HepG2 (cell line): Measurements from ENCODE around the gene DNAJC7.

Experiments
- TAF1 ChIP-seq: sonication (generic); formaldehyde crosslinking; IDR thresholded peaks from 2 replicates; pipeline ENCODE4 v1.4.0; 2020; ENCODE audit warnings: missing genetic modification reagents
- TCF12 ChIP-seq, 2 experiments: fragments of 450-650 bp in 1 of 2; sonication (generic) in 1 of 2; formaldehyde crosslinking in 1 of 2; IDR thresholded peaks; 2 replicates each; pipeline versions ENCODE4 v1.6.1 to v1.8.0; 2017 to 2022; ENCODE audit warnings: antibody characterized with exemption in 1 of 2, mild to moderate bottlenecking in 1 of 2, missing genetic modification reagents in 1 of 2, moderate library complexity in 1 of 2
- ZNF496 ChIP-seq: sonication (generic); formaldehyde crosslinking; IDR thresholded peaks from 2 replicates; pipeline ENCODE4 v1.8.1; 2023; ENCODE audit warnings: mild to moderate bottlenecking, moderate library complexity, missing genetic modification reagents; ENCODE audit not compliant: insufficient replicate concordance

DNA sequence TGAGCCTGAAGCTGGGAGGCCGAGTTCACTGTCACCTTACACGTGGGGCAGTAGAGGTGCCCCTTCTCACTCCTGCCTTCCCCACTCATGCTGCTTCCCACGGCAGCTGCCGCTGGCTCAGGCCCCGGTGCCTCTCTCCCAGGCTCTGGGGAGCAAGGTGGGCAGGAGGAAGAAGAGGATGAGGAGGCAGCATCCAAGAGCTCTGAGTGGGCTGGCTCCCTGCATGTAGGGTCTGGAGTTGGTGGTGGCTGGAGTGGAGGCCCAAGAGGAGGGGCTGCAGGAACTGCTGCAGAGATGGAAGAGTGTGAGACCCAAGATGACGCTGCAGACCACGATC, 11.5 kb upstream of the DNAJC7 start:
- TF ChIP-seq TAF1 (CRISPR knock-in tag) (no peak; the same call in 1 of the 2 replicates), ZNF496 (CRISPR knock-in tag) (no peak), TCF12 (IDR thresholded peaks at IDR 0.05) (no peak), TCF12 (CRISPR knock-in tag; IDR thresholded peaks at IDR 0.05) (no peak)
